IPS-NIHi7 (cell line): ENCODE data around the gene SLC25A27.

Experiments used
- DNase-seq: peaks from one replicate; pipeline ENCODE4 v3.0.0; 2012; ENCODE audit warnings: mixed read lengths; ENCODE audit errors: extremely low spot score

The SLC25A27 gene

GRCh38 chr6:46715141-46715540, 62.4 kb downstream of the SLC25A27 start:
- no peak for DNase-seq

- DNase-seq: no peak
Measured at GRCh38 chr6:46719099-46719498, 66.3 kb downstream of the SLC25A27 start.

GRCh38 chr6:46720401-46720800, 67.6 kb downstream of the SLC25A27 start:
- DNase-seq: no peak
